ENCODE measurements around the gene RNF39.
A peak's percentile ranks its signal among the peaks of the same experiment; 100 is the strongest.

RNF39 gene

GRCh38 chr6:30067460-30068139, 8.0 kb downstream of the RNF39 start:
- Histone ChIP-seq H3K9ac (ENCODE audit: low read length) (peak overlapping the region; percentile 91), H3K4me3 (ENCODE audit: low read length) (peak overlapping the region; percentile 91), H3K36me3 (ENCODE audit: control insufficient read depth, insufficient read depth, low read length, severe bottlenecking) (peaks cover 15% of the 10 kb centered on the region), H3K4me1 (ENCODE audit: control insufficient read depth, insufficient read depth, low read length) (peaks cover 19% of the 10 kb centered on the region), H3K27me3 (replicated peaks; ENCODE audit: control insufficient read depth, insufficient read depth, low read length) (peaks cover 12% of the 10 kb centered on the region), H3K9me3 (ENCODE audit: control insufficient read depth, low read length) (peaks cover 3% of the 10 kb centered on the region)
- DNase-seq (ENCODE audit: low read depth), result peak; percentile 91

GRCh38 chr6:30066577-30067459, 8.8 kb downstream of the RNF39 start, which contains the start of gene PPP1R11:
Gene PPP1R11, plus strand, starts transcription at chr6:30067198. Its CDS starts 213 bp downstream, at chr6:30067411.
- peak within 1 kb of the TSS; percentile 91 for H3K9ac ChIP-seq (ENCODE audit: low read length)
- H3K9me3 ChIP-seq (ENCODE audit: control insufficient read depth, low read length), result no peaks in the 10 kb centered on the region
- H3K27me3 ChIP-seq (replicated peaks; ENCODE audit: control insufficient read depth, insufficient read depth, low read length), result peaks cover 4% of the 10 kb centered on the region
- peaks cover 24% of the 10 kb centered on the region for H3K4me1 ChIP-seq (ENCODE audit: control insufficient read depth, insufficient read depth, low read length)
- peaks cover 15% of the 10 kb centered on the region for H3K36me3 ChIP-seq (ENCODE audit: control insufficient read depth, insufficient read depth, low read length, severe bottlenecking)
- H3K4me3 ChIP-seq (ENCODE audit: low read length), result peak within 1 kb of the TSS; percentile 91
- DNase-seq (ENCODE audit: low read depth), result peak; percentile 99

DNA sequence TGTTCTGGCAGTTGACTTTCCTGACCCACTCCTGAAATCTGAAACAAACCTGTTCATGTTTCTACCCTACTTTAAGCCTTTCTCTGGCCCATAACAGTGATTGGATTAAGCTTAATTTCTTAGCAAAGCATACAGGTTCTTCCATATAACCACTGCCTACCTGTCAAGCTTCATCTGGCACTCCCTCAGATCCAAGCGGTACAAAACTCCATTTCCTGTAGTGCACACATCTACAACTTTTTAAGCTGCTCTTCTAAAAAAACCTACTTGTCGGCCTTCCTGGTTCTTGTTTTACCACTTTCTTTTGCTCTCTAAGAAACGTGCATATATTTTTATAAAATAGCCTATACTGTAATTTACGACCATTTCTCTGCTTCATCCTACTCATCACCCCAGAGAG, 9.5 kb downstream of the RNF39 start:
- Histone ChIP-seq H3K4me1 (ENCODE audit: control insufficient read depth, insufficient read depth, low read length) (peaks cover 22% of the 10 kb centered on the region), H3K36me3 (ENCODE audit: control insufficient read depth, insufficient read depth, low read length, severe bottlenecking) (peaks cover 15% of the 10 kb centered on the region), H3K9ac (ENCODE audit: low read length) (peak overlapping the region; percentile 91), H3K27me3 (replicated peaks; ENCODE audit: control insufficient read depth, insufficient read depth, low read length) (no peaks in the 10 kb centered on the region), H3K4me3 (ENCODE audit: low read length) (peak overlapping the region; percentile 91), H3K9me3 (ENCODE audit: control insufficient read depth, low read length) (no peaks in the 10 kb centered on the region)
- DNase-seq (ENCODE audit: low read depth), result no peak

GRCh38 chr6:30063315-30063714, 12.3 kb downstream of the RNF39 start:
- peaks cover 31% of the 10 kb centered on the region for H3K4me1 ChIP-seq (ENCODE audit: control insufficient read depth, insufficient read depth, low read length)
- no peaks in the 10 kb centered on the region for H3K27me3 ChIP-seq (replicated peaks; ENCODE audit: control insufficient read depth, insufficient read depth, low read length)
- no peaks in the 10 kb centered on the region for H3K9me3 ChIP-seq (ENCODE audit: control insufficient read depth, low read length)
- no peak overlapping the region for H3K4me3 ChIP-seq (ENCODE audit: low read length)
- H3K36me3 ChIP-seq (ENCODE audit: control insufficient read depth, insufficient read depth, low read length, severe bottlenecking), result peaks cover 5% of the 10 kb centered on the region
- no peak for DNase-seq (ENCODE audit: low read depth)
- H3K9ac ChIP-seq (ENCODE audit: low read length), result no peak overlapping the region

- peaks cover 24% of the 10 kb centered on the region for H3K4me1 ChIP-seq (ENCODE audit: control insufficient read depth, insufficient read depth, low read length)
- peak overlapping the region; percentile 97 for H3K4me3 ChIP-seq (ENCODE audit: low read length)
- no peak overlapping the region for H3K9ac ChIP-seq (ENCODE audit: low read length)
- H3K27me3 ChIP-seq (replicated peaks; ENCODE audit: control insufficient read depth, insufficient read depth, low read length), result no peaks in the 10 kb centered on the region
- peaks cover 12% of the 10 kb centered on the region for H3K36me3 ChIP-seq (ENCODE audit: control insufficient read depth, insufficient read depth, low read length, severe bottlenecking)
- DNase-seq (ENCODE audit: low read depth), result no peak
- H3K9me3 ChIP-seq (ENCODE audit: control insufficient read depth, low read length), result no peaks in the 10 kb centered on the region
Observed at GRCh38 chr6:30062471-30063178, 12.9 kb downstream of the RNF39 start.

DNA sequence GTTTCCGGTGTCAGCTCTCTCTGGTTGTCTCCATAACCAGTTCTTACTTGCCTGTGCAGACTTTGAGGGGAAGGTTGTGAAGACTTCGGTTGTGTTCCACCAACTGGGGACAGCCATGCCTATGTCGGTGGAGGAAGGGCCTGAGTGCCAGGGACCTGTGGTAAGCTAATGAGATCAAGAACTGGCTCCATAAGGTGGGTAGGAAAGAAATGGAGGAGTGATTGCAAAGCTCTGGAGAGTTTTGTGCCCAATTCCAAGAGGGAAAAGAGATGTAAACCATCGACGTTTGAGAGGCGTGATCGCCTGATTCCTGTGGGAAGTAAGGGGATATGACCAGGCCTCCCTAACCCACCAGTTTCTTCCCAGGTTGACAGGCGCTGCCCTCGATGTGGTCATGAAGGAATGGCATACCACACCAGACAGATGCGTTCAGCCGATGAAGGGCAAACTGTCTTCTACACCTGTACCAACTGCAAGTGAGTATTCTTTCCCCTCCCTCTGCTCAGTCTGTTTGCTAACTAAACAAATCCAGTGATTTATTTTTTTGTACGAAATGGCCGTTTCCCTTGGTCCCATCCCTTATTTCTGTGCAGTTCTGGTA, 13.6 kb downstream of the RNF39 start:
- DNase-seq (ENCODE audit: low read depth), result peak; percentile 51
- H3K9me3 ChIP-seq (ENCODE audit: control insufficient read depth, low read length), result no peaks in the 10 kb centered on the region
- H3K36me3 ChIP-seq (ENCODE audit: control insufficient read depth, insufficient read depth, low read length, severe bottlenecking), result peaks cover 19% of the 10 kb centered on the region
- peak overlapping the region; percentile 97 for H3K4me3 ChIP-seq (ENCODE audit: low read length)
- peaks cover 23% of the 10 kb centered on the region for H3K4me1 ChIP-seq (ENCODE audit: control insufficient read depth, insufficient read depth, low read length)
- H3K9ac ChIP-seq (ENCODE audit: low read length), result peak overlapping the region; percentile 97
- H3K27me3 ChIP-seq (replicated peaks; ENCODE audit: control insufficient read depth, insufficient read depth, low read length), result no peaks in the 10 kb centered on the region

- peak within 1 kb of the TSS; percentile 97 for H3K9ac ChIP-seq (ENCODE audit: low read length)
- H3K9me3 ChIP-seq (ENCODE audit: control insufficient read depth, low read length), result no peaks in the 10 kb centered on the region
- peak; percentile 100 for DNase-seq (ENCODE audit: low read depth)
- H3K36me3 ChIP-seq (ENCODE audit: control insufficient read depth, insufficient read depth, low read length, severe bottlenecking), result peaks cover 24% of the 10 kb centered on the region
- peaks cover 23% of the 10 kb centered on the region for H3K4me1 ChIP-seq (ENCODE audit: control insufficient read depth, insufficient read depth, low read length)
- peak within 1 kb of the TSS; percentile 97 for H3K4me3 ChIP-seq (ENCODE audit: low read length)
- no peaks in the 10 kb centered on the region for H3K27me3 ChIP-seq (replicated peaks; ENCODE audit: control insufficient read depth, insufficient read depth, low read length)
Observed at GRCh38 chr6:30061092-30061857, 14.3 kb downstream of the RNF39 start, which contains the start of gene POLR1H. Gene POLR1H, plus strand, starts transcription at chr6:30061265. Its CDS starts 260 bp downstream, at chr6:30061525.

DNA sequence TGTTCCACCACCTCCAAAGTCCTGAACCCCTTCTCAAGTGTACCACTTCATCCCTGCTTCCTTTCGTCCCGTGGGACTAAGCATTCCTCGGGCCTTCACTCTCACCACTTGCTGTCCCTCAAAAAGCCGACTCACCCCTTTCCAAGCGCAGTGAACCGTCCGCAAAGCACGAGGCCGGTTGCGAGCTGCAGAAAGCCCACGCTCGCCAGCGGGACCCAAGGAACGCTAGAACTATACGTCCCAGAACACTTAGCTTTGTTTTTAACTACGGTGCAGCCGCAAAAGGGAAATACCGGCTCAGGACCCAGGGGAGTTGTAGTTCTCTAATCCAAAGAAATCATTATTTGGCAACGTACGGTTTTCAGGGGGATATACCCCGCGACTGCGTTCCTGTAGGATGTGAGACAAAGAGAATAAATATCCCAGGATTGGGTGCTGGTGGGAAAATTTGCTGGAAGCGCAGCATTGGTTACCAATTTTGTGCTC, 14.9 kb downstream of the RNF39 start:
- Histone ChIP-seq H3K36me3 (ENCODE audit: control insufficient read depth, insufficient read depth, low read length, severe bottlenecking) (peaks cover 24% of the 10 kb centered on the region), H3K9me3 (ENCODE audit: control insufficient read depth, low read length) (no peaks in the 10 kb centered on the region), H3K9ac (ENCODE audit: low read length) (peak overlapping the region; percentile 97), H3K27me3 (replicated peaks; ENCODE audit: control insufficient read depth, insufficient read depth, low read length) (no peaks in the 10 kb centered on the region), H3K4me3 (ENCODE audit: low read length) (peak overlapping the region; percentile 97), H3K4me1 (ENCODE audit: control insufficient read depth, insufficient read depth, low read length) (peaks cover 17% of the 10 kb centered on the region)
- peak; percentile 77 for DNase-seq (ENCODE audit: low read depth)

DNA sequence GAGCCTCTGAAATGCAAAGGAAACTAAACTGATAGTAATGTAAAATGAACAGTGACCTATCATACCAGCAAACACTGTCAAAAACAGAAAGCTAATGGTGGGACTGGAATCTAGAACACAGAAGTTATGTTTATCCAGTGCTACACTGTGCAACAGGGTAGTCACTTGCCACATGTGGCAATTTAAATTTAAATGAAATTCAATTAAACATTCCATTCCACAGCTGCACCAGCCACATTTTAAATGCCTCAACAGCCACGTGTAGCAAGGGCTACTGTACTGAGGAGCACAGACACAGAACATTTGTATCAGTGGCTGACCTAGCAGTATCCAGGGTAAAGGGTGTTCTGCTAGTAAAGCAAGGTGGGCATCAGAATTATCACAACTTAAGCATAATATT, 20.1 kb downstream of the RNF39 start:
- H3K4me3 ChIP-seq (ENCODE audit: low read length), result no peak overlapping the region
- H3K9ac ChIP-seq (ENCODE audit: low read length), result no peak overlapping the region
- no peak for DNase-seq (ENCODE audit: low read depth)
- no peaks in the 10 kb centered on the region for H3K9me3 ChIP-seq (ENCODE audit: control insufficient read depth, low read length)
- H3K4me1 ChIP-seq (ENCODE audit: control insufficient read depth, insufficient read depth, low read length), result peaks cover 15% of the 10 kb centered on the region
- H3K36me3 ChIP-seq (ENCODE audit: control insufficient read depth, insufficient read depth, low read length, severe bottlenecking), result peaks cover 19% of the 10 kb centered on the region
- no peaks in the 10 kb centered on the region for H3K27me3 ChIP-seq (replicated peaks; ENCODE audit: control insufficient read depth, insufficient read depth, low read length)

DNA sequence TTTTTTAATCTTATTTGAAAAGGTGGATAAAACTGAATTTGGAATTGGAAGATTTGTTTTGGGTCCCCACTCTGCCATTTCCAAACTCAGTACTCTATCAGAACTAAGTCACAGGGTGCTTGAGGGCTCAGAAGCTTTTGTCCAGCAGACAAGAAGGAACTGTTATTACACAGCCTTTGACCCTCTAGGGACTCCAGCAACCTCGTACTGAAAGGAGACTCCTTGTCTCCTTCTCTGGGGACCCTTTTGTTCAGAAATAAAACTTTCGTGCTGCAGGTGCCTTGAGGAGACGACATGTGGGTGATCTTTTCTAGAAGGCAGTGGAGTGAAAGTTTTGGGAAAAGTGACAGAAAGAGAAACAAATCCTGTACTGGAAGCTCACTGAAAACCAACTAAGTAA, 21.9 kb downstream of the RNF39 start:
- no peak overlapping the region for H3K9ac ChIP-seq (ENCODE audit: low read length)
- H3K4me3 ChIP-seq (ENCODE audit: low read length), result no peak overlapping the region
- H3K4me1 ChIP-seq (ENCODE audit: control insufficient read depth, insufficient read depth, low read length), result peaks cover 4% of the 10 kb centered on the region
- H3K9me3 ChIP-seq (ENCODE audit: control insufficient read depth, low read length), result no peaks in the 10 kb centered on the region
- H3K36me3 ChIP-seq (ENCODE audit: control insufficient read depth, insufficient read depth, low read length, severe bottlenecking), result peaks cover 19% of the 10 kb centered on the region
- DNase-seq (ENCODE audit: low read depth), result no peak
- H3K27me3 ChIP-seq (replicated peaks; ENCODE audit: control insufficient read depth, insufficient read depth, low read length), result no peaks in the 10 kb centered on the region

All from adipocyte (in vitro differentiated cells).